Measurements from ENCODE around the gene SRSF2.
"Not testable (repeated sequence)": the region's sequence is repeated elsewhere in the genome, so short reads cannot be mapped to it uniquely, and the experiment has no call there.

The SRSF2 gene

DNA sequence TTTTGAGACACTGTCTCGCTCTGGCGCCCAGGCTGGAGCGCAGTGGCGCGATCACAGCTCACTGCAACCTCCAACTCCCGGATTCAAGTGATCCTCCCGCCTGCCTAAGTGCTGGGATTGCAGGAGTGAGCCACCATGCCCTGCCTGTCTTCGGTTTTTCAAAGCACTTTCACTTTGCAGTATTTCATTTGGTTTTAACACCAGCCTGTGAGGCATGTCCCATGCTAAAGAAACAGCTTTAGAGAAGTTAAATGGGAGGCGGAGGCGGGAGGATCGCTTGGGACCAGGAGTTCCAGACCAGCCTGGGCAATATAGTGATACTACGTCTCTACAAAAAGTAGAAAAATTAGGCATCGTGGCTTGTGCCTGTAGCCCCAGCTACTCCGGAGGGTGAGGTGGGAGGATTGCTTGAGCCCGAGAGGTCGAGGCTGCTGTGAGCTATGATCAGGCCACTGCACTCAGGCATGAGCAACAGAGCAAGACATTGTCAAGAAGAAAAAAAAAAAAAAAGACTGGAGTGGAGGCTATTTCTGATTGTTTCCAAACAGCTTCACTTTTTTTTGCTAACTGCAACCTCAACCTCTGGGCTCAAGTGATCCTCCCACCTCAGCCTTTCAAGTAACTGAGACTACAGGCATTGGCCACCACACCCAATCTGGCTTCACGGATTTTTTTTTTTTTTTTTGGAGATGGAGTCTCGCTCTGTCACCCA, 9.2 kb downstream of the SRSF2 start:
- H3K4me3 ChIP-seq (ENCODE audit: low read depth, low read length): peak overlapping the region; percentile 61
- TF ChIP-seq, protein P1, sequence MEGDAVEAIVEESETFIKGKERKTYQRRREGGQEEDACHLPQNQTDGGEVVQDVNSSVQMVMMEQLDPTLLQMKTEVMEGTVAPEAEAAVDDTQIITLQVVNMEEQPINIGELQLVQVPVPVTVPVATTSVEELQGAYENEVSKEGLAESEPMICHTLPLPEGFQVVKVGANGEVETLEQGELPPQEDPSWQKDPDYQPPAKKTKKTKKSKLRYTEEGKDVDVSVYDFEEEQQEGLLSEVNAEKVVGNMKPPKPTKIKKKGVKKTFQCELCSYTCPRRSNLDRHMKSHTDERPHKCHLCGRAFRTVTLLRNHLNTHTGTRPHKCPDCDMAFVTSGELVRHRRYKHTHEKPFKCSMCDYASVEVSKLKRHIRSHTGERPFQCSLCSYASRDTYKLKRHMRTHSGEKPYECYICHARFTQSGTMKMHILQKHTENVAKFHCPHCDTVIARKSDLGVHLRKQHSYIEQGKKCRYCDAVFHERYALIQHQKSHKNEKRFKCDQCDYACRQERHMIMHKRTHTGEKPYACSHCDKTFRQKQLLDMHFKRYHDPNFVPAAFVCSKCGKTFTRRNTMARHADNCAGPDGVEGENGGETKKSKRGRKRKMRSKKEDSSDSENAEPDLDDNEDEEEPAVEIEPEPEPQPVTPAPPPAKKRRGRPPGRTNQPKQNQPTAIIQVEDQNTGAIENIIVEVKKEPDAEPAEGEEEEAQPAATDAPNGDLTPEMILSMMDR (IDR thresholded peaks at IDR 0.05; ENCODE audit: low read depth, low read length): no peak

DNA sequence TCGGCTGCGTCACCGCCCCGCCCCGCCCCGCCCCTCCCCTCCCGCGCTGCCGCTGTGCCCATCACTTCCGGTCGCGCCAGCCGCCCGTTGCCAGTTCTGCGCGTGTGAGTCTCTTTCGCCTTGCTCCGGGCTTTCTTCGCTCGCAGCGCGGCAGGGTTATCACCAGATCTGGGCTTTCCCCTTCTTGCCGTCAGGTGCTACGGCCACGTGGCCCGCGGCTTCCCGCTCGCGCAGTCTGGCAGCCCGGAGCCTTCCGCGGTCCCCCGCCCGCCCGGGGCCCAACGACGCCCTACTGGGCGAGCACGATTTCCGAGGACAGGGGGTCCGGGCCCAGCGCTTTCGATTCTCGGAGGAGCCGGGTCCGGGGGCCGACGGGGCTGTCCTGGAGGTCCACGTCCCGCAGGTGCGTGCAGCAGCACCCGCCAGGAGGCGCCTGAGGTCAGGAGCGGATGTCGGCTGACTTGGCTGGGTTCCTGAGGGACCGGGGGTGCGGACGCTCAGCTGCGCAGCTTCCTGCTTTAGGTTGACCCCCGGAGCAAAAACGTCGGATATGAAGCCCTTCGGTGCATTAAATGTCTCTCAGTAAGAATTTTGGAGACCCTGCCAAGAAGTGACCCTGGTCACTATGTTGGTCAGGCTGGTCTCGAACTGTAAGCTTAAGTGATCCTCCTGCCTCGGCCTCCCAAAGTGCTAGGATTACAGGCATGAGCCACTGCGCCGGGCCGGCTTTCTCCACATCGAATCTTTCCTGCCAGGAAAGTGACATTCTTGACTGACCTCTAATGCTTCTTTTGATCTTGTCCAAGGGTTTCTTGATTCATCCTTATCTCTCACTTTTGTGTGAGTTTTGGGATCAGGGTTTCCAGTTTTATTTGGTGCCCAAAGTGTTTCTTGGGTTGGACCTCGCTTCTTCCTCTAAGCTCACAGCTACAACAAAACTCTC, 10.1 kb downstream of the SRSF2 start, which contains the start of gene METTL23:
Gene METTL23 (plus strand): TSS at position 64 of the 943 bp plus-strand sequence. CDS start 2,872 bp downstream, outside the sequence.
- TF ChIP-seq, protein P1 (IDR thresholded peaks at IDR 0.05; ENCODE audit: low read depth, low read length): peak; percentile 71
- H3K4me3 ChIP-seq (ENCODE audit: low read depth, low read length): peak within 1 kb of the TSS; percentile 61

DNA sequence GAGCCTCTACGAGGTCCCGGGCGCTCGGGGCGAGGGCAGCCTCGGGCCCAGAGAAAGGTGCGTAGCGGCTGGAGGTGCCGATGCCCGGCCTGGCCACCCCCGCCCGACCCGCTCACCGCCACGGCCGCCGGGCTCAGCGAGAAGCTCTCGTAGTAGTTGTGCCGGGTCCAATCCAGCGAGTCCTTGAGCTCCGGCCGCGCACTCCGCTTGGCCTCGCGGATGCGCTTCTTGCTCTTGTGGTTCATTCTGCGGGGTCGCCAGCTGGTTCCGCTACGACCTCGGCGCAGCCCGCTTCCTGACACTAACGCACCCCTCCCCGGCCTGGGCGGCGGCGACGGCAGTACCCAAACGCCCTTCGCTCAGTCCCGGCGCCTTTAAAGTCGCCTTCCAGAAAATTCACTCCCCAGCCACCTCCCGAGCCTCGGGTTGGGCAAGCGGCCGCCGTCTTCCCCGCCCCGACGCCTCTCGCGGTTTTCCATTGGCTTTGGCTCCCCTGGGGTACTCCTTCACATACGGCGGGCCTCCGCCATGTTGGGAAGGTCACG, 10.8 kb downstream of the SRSF2 start, which contains the start of gene JMJD6:
Gene JMJD6 (minus strand): TSS at position 376 of the 545 bp plus-strand sequence. CDS start 131 bp downstream, at position 245.
- H3K4me3 ChIP-seq (ENCODE audit: low read depth, low read length): peak within 1 kb of the TSS; percentile 61
- TF ChIP-seq, protein P1 (IDR thresholded peaks at IDR 0.05; ENCODE audit: low read depth, low read length): no peak

DNA sequence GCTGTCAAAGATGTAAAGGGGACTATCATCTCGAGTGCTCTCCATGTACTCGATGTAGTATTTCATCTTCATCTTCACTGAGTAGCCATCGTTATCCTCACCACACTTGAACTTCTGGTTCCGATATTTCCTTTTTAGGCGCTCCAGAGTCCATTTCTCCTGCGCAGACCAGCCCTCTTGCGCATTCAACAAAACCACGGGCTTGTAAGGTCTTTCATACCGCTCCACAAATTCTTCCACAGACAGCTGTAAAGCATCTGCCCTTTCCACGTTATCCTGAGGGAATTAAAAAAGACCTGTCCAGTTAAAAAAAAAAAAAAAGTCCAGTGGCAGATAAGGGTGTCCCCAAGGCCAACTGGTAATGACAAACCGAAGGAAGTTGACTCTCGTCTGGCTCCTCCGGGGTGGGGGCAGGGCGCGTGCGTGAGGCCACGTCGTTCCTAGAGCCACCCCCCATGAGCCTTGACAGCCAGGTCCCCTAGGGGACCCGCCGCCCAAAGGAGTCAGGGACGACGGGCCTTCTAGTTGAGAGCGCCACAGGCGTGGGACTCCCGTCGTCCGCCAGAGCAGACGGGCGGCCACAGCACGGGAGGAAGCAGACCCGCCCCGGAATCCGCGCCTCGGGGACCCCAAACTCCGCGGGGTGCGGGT, 11.4 kb downstream of the SRSF2 start:
- H3K4me3 ChIP-seq (ENCODE audit: low read depth, low read length): peak overlapping the region; percentile 61
- TF ChIP-seq, protein P1 (IDR thresholded peaks at IDR 0.05; ENCODE audit: low read depth, low read length): no peak

DNA sequence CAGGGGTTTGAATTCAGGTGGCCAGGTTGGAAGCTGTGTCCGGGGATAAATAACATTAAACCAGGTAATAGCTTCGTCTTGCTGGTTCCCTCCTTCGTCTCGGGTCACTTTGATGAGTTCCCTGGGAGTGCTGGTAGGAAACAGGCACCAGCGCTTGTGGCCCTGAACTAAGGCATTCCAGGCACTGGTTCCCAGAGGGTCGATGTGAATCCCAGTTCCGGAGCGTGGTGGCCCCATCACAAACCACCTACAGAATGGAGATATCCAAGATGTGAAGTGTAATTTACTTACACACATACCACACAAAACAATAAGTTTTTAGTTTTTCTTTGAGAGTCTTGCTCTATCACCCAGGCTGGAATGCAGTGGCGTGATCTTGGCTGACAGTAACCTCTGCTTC, 13.3 kb downstream of the SRSF2 start:
- no peak overlapping the region for H3K4me3 ChIP-seq (ENCODE audit: low read depth, low read length)
- TF ChIP-seq, protein P1 (IDR thresholded peaks at IDR 0.05; ENCODE audit: low read depth, low read length): no peak

DNA sequence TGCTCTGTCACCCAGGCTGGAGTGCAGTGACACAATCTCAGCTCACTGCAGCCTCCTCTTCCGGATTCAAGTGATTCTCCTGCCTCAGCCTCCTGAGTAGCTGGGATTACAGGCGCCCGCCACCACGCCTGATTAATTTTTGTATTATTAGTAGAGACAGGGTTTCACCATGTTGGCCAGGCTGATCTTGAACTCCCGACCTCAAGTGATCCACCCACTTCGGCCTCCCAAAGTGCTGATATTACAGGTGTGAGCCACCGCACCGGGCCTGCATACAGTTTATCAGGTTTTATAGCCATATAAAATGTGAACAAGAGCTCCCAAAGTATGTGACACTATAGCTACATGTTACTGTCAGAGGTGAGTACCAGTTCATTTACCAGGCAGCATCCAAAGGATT, 14.2 kb downstream of the SRSF2 start:
- H3K4me3 ChIP-seq (ENCODE audit: low read depth, low read length): not testable (repeated sequence)

DNA sequence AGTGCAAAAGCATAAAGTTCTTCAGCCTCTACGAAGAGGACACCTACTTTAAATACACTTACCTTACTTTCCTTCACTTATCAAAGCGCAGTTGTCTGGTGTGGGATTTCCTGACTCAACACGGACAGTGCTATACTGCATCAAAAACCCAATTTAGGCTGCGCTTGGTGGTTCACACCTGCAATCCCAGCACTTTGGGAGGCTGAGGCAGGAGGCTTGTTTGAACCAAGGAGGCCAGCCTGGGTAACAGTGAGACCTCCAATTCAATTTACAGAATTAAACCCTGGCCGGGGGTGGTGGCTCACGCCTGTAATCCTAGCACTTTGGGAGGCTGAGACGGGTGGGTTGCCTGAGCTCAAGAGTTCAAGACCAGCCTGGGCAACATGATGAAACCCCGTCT, 14.9 kb downstream of the SRSF2 start:
- H3K4me3 ChIP-seq (ENCODE audit: low read depth, low read length): no peak overlapping the region
- TF ChIP-seq, protein P1 (IDR thresholded peaks at IDR 0.05; ENCODE audit: low read depth, low read length): no peak
